Measurements from ENCODE around the gene VPS54. TPM values are rescaled to one million over a fixed set of nuclear protein-coding genes. Genes with fewer than 3 reads are reported as not detected.

VPS54 gene
- total RNA-seq, 1 donor from 2014 or later: 44.3 TPM

- Histone ChIP-seq H3K9ac (peak overlapping the region; percentile 54), H3K79me2 (ENCODE audit: low read depth) (peaks cover 50% of the 10 kb centered on the region), H2AFZ (replicated peaks) (peak overlapping the region; percentile 43), H3K4me3 (peak overlapping the region; percentile 73), H3K4me1 (peaks cover 17% of the 10 kb centered on the region), H3K4me2 (peak overlapping the region; percentile 78), H3K27ac (peak overlapping the region; percentile 94), H4K20me1 (ENCODE audit: low read depth) (peaks cover 35% of the 10 kb centered on the region), H3K9me3 (ENCODE audit: low read depth) (no peaks in the 10 kb centered on the region), H3F3A (ENCODE audit: low read depth) (peaks cover 25% of the 10 kb centered on the region), H3K27me3 (no peaks in the 10 kb centered on the region), H3K36me3 (no peaks in the 10 kb centered on the region)
- peak overlapping the region; percentile 97 for H3K4me3 Mint-ChIP-seq
- H3K9me3 Mint-ChIP-seq: no peaks in the 10 kb centered on the region
- H3K36me3 Mint-ChIP-seq: peaks cover 4% of the 10 kb centered on the region
- H3K4me1 Mint-ChIP-seq: peaks cover 27% of the 10 kb centered on the region
- TF ChIP-seq CTCF (IDR thresholded peaks at IDR 0.05) (no peak), EZH2 (IDR thresholded peaks at IDR 0.05) (no peak), EZH2phosphoT487 (IDR thresholded peaks at IDR 0.05) (no peak)
- H3K27ac Mint-ChIP-seq: peak overlapping the region; percentile 98
- peak; percentile 63 for DNase-seq (ENCODE audit: low spot score)
- peaks cover 6% of the 10 kb centered on the region for H3K27me3 Mint-ChIP-seq (ENCODE audit: insufficient read depth, low read depth)
These were observed 536 bp downstream of the VPS54 start for GRCh38 chr2:64018701-64019082.

- Histone ChIP-seq H2AFZ (replicated peaks) (peak overlapping the region; percentile 43), H3K36me3 (no peaks in the 10 kb centered on the region), H3K27ac (peak overlapping the region; percentile 94), H3K4me2 (peak overlapping the region; percentile 78), H3K9ac (peak overlapping the region; percentile 54), H3F3A (ENCODE audit: low read depth) (peaks cover 21% of the 10 kb centered on the region), H3K4me3 (peak overlapping the region; percentile 73), H4K20me1 (ENCODE audit: low read depth) (peaks cover 36% of the 10 kb centered on the region), H3K79me2 (ENCODE audit: low read depth) (peaks cover 55% of the 10 kb centered on the region), H3K27me3 (no peaks in the 10 kb centered on the region), H3K9me3 (ENCODE audit: low read depth) (no peaks in the 10 kb centered on the region), H3K4me1 (peaks cover 17% of the 10 kb centered on the region)
- peaks cover 27% of the 10 kb centered on the region for H3K4me1 Mint-ChIP-seq
- H3K36me3 Mint-ChIP-seq: peaks cover 4% of the 10 kb centered on the region
- peak overlapping the region; percentile 98 for H3K27ac Mint-ChIP-seq
- peak overlapping the region; percentile 97 for H3K4me3 Mint-ChIP-seq
- H3K9me3 Mint-ChIP-seq: no peaks in the 10 kb centered on the region
- TF ChIP-seq EZH2phosphoT487 (IDR thresholded peaks at IDR 0.05) (no peak), EZH2 (IDR thresholded peaks at IDR 0.05) (no peak), CTCF (IDR thresholded peaks at IDR 0.05) (no peak)
- peaks cover 6% of the 10 kb centered on the region for H3K27me3 Mint-ChIP-seq (ENCODE audit: insufficient read depth, low read depth)
- peak; percentile 29 for DNase-seq (ENCODE audit: low spot score)
These were observed 1.2 kb downstream of the VPS54 start for GRCh38 chr2:64017811-64018700.

GRCh38 chr2:64015898-64016297, 3.3 kb downstream of the VPS54 start:
- no peak overlapping the region for H3K4me3 Mint-ChIP-seq
- no peak for DNase-seq (ENCODE audit: low spot score)
- H3K9me3 Mint-ChIP-seq: no peaks in the 10 kb centered on the region

More at GRCh38 chr2:64015898-64016297, 3.3 kb downstream of the VPS54 start:
- Mint-ChIP-seq H3K36me3 (peaks cover 11% of the 10 kb centered on the region), H3K27me3 (ENCODE audit: insufficient read depth, low read depth) (peaks cover 6% of the 10 kb centered on the region), H3K27ac (no peak overlapping the region), H3K4me1 (peaks cover 27% of the 10 kb centered on the region)
- Histone ChIP-seq H3F3A (ENCODE audit: low read depth) (peaks cover 21% of the 10 kb centered on the region), H3K27ac (no peak overlapping the region), H3K9me3 (ENCODE audit: low read depth) (no peaks in the 10 kb centered on the region), H3K27me3 (no peaks in the 10 kb centered on the region), H3K4me1 (peaks cover 17% of the 10 kb centered on the region), H3K36me3 (no peaks in the 10 kb centered on the region), H4K20me1 (ENCODE audit: low read depth) (peaks cover 36% of the 10 kb centered on the region), H3K4me2 (no peak overlapping the region), H3K79me2 (ENCODE audit: low read depth) (peaks cover 76% of the 10 kb centered on the region), H3K9ac (no peak overlapping the region), H3K4me3 (no peak overlapping the region), H2AFZ (replicated peaks) (no peak overlapping the region)
- TF ChIP-seq EZH2phosphoT487 (IDR thresholded peaks at IDR 0.05) (no peak), CTCF (IDR thresholded peaks at IDR 0.05) (no peak), EZH2 (IDR thresholded peaks at IDR 0.05) (no peak)
